Trophoblast cell (in vitro differentiated cells and primary cell): Measurements from ENCODE around the gene ST7.
A peak's percentile ranks its signal among the peaks of the same experiment; 100 is the strongest.

Experiments
- DNase-seq, 2 donors: peaks; one replicate each; pipeline ENCODE4 v3.0.0-alpha.2; 2016
- H2AFZ ChIP-seq: 2 replicates; pipeline ENCODE4 v1.6.1; 2013; ENCODE audit warnings: low read length, moderate library complexity, mild to moderate bottlenecking; ENCODE audit not compliant: insufficient read depth, poor library complexity
- H2AK5ac ChIP-seq: 2 replicates; pipeline ENCODE4 v1.6.1; 2013; ENCODE audit warnings: mild to moderate bottlenecking, low read length
- H2BK120ac ChIP-seq: 2 replicates; pipeline ENCODE4 v1.6.1; 2013; ENCODE audit warnings: low read length, mild to moderate bottlenecking, moderate library complexity; ENCODE audit not compliant: insufficient read depth, poor library complexity
- H2BK12ac ChIP-seq: 2 replicates; pipeline ENCODE4 v1.6.1; 2013; ENCODE audit warnings: mild to moderate bottlenecking, low read length, moderate library complexity
- H2BK5ac ChIP-seq: 2 replicates; pipeline ENCODE4 v1.6.1; 2013; ENCODE audit warnings: low read length, low read depth, moderate library complexity, mild to moderate bottlenecking; ENCODE audit not compliant: poor library complexity
- H3K14ac ChIP-seq: 2 replicates; pipeline ENCODE4 v1.6.1; 2013; ENCODE audit warnings: mild to moderate bottlenecking, low read length
- H3K18ac ChIP-seq: 2 replicates; pipeline ENCODE4 v1.6.1; 2013; ENCODE audit warnings: mild to moderate bottlenecking, low read length
- H3K23ac ChIP-seq: 2 replicates; pipeline ENCODE4 v1.6.1; 2013; ENCODE audit warnings: low read length
- H3K27ac ChIP-seq: 2 replicates; pipeline ENCODE4 v1.5.1; 2013; ENCODE audit warnings: low read depth, mild to moderate bottlenecking, inconsistent platforms, low read length, moderate library complexity
- H3K27me3 ChIP-seq: 2 replicates; pipeline ENCODE4 v1.6.1; 2013; ENCODE audit warnings: inconsistent platforms, mild to moderate bottlenecking, low read length, moderate library complexity; ENCODE audit not compliant: insufficient read depth
- H3K36me3 ChIP-seq, 2 experiments: 1 replicate in 1 of 2; 2 replicates in 1 of 2; pipeline ENCODE4 v1.6.1; 2013; ENCODE audit warnings: low read length in 2 of 2, mild to moderate bottlenecking in 2 of 2, moderate library complexity in 1 of 2; ENCODE audit not compliant: insufficient read depth in 2 of 2, control insufficient read depth in 1 of 2
- H3K4ac ChIP-seq: 2 replicates; pipeline ENCODE4 v1.6.1; 2013; ENCODE audit warnings: low read depth, mild to moderate bottlenecking, low read length, moderate library complexity
- H3K4me1 ChIP-seq, 2 experiments: 1 replicate in 1 of 2; 2 replicates in 1 of 2; pipeline ENCODE4 v1.6.1; 2013; ENCODE audit warnings: low read length in 2 of 2, mild to moderate bottlenecking in 2 of 2, moderate library complexity in 1 of 2; ENCODE audit not compliant: insufficient read depth in 2 of 2, control insufficient read depth in 1 of 2
- H3K4me2 ChIP-seq: 2 replicates; pipeline ENCODE4 v1.6.1; 2013; ENCODE audit warnings: inconsistent platforms, mild to moderate bottlenecking, low read length, moderate library complexity
- H3K4me3 ChIP-seq: 2 replicates; pipeline ENCODE4 v1.5.1; 2013; ENCODE audit warnings: mild to moderate bottlenecking, low read depth, low read length, inconsistent platforms
- H3K79me1 ChIP-seq: one replicate; pipeline ENCODE4 v1.6.1; 2013; ENCODE audit warnings: low read length
- H3K79me2 ChIP-seq: 2 replicates; pipeline ENCODE4 v1.6.1; 2013; ENCODE audit warnings: low read length, mild to moderate bottlenecking; ENCODE audit not compliant: control insufficient read depth, insufficient read depth, poor library complexity
- H3K9ac ChIP-seq: 2 replicates; pipeline ENCODE4 v1.6.1; 2013; ENCODE audit warnings: mild to moderate bottlenecking, low read length
- H3K9me3 ChIP-seq: 2 replicates; pipeline ENCODE4 v1.6.1; 2013; ENCODE audit warnings: low read depth, mild to moderate bottlenecking, control low read depth, inconsistent platforms, low read length; ENCODE audit not compliant: insufficient read depth
- H4K12ac ChIP-seq: 2 replicates; pipeline ENCODE4 v1.6.1; 2013; ENCODE audit warnings: low read depth, mild to moderate bottlenecking, low read length, moderate library complexity
- H4K8ac ChIP-seq: 2 replicates; pipeline ENCODE4 v1.6.1; 2013; ENCODE audit warnings: low read depth, mild to moderate bottlenecking, low read length, moderate library complexity
- H4K91ac ChIP-seq: one replicate; pipeline ENCODE4 v1.6.1; 2013; ENCODE audit warnings: low read depth, mild to moderate bottlenecking, low read length, moderate library complexity
- WGBS: extraction: QIAGEN DNeasy Blood & Tissue Kit; methylation state at CpG from one replicate; pipeline ENCODE4 v1.1.7; 2013; ENCODE audit warnings: missing lambda C conversion rate; ENCODE audit not compliant: insufficient read length, insufficient coverage; ENCODE audit errors: extremely low coverage; 5-methylcytosine and 5-hydroxymethylcytosine counted together

ST7 gene

GRCh38 chr7:116953906-116954838 is 871 bp downstream of the ST7 start:
- peak; percentile 37 to 59 for DNase-seq

GRCh38 chr7:116955340-116955739 is 2.0 kb downstream of the ST7 start:
- Histone ChIP-seq H2AK5ac (no peak overlapping the region), H3K27ac (no peak overlapping the region), H3K36me3 (no peaks in the 10 kb centered on the region), H3K18ac (no peak overlapping the region), H4K91ac (no peak overlapping the region), H2BK120ac (no peak overlapping the region), H4K12ac (no peak overlapping the region), H2BK12ac (no peak overlapping the region), H3K79me1 (peaks cover 14% of the 10 kb centered on the region), H3K14ac (no peak overlapping the region), H3K4ac (no peak overlapping the region), H2BK5ac (no peak overlapping the region), H3K4me2 (no peak overlapping the region), H3K9ac (no peak overlapping the region), H3K4me1 (peaks cover 0 to 2% of the 10 kb centered on the region in 2 experiments), H3K4me3 (no peak overlapping the region), H3K27me3 (no peaks in the 10 kb centered on the region), H3K23ac (no peak overlapping the region), H2AFZ (no peak overlapping the region), H4K8ac (no peak overlapping the region), H3K79me2 (peaks cover 12% of the 10 kb centered on the region), H3K9me3 (no peaks in the 10 kb centered on the region)
- no peak for DNase-seq

More at GRCh38 chr7:116953906-116954838, 871 bp downstream of the ST7 start:
- H3K79me2 ChIP-seq, result peaks cover 12% of the 10 kb centered on the region
- peak overlapping the region; percentile 98 for H2BK120ac ChIP-seq
- peak overlapping the region; percentile 96 for H4K91ac ChIP-seq
- peak overlapping the region; percentile 96 for H2BK5ac ChIP-seq
- H3K27ac ChIP-seq, result peak overlapping the region; percentile 99
- H3K4ac ChIP-seq, result peak overlapping the region; percentile 98
- H3K36me3 ChIP-seq, result no peaks in the 10 kb centered on the region
- no peaks in the 10 kb centered on the region for H3K9me3 ChIP-seq
- H3K4me1 ChIP-seq, result peaks cover 0 to 2% of the 10 kb centered on the region in 2 experiments
- peak overlapping the region; percentile 98 for H4K12ac ChIP-seq
- H3K27me3 ChIP-seq, result no peaks in the 10 kb centered on the region
- H3K18ac ChIP-seq, result peak overlapping the region; percentile 98
- H3K79me1 ChIP-seq, result peaks cover 14% of the 10 kb centered on the region
- H2AFZ ChIP-seq, result peak overlapping the region; percentile 83
- H2BK12ac ChIP-seq, result peak overlapping the region; percentile 38
- no peak overlapping the region for H3K23ac ChIP-seq
- H2AK5ac ChIP-seq, result peak overlapping the region; percentile 92
- peak overlapping the region; percentile 96 for H3K9ac ChIP-seq
- no CpG with 5 or more reads among the region's 63 CpGs for WGBS
- H3K14ac ChIP-seq, result peak overlapping the region; percentile 99
- H3K4me2 ChIP-seq, result peak overlapping the region; percentile 98
- H3K4me3 ChIP-seq, result peak overlapping the region; percentile 83
- peak overlapping the region; percentile 100 for H4K8ac ChIP-seq

- H2AFZ ChIP-seq, result no peak overlapping the region
- H3K4me3 ChIP-seq, result no peak overlapping the region
- H3K36me3 ChIP-seq, result no peaks in the 10 kb centered on the region
- peak; percentile 19 to 65 for DNase-seq
- no peak overlapping the region for H4K8ac ChIP-seq
- no peak overlapping the region for H3K9ac ChIP-seq
- no peak overlapping the region for H3K23ac ChIP-seq
- no peaks in the 10 kb centered on the region for H3K9me3 ChIP-seq
- no peak overlapping the region for H3K4ac ChIP-seq
- no peak overlapping the region for H3K18ac ChIP-seq
- H3K27me3 ChIP-seq, result no peaks in the 10 kb centered on the region
- no peak overlapping the region for H2BK12ac ChIP-seq
- H2BK5ac ChIP-seq, result no peak overlapping the region
- H3K14ac ChIP-seq, result no peak overlapping the region
- no peak overlapping the region for H3K4me2 ChIP-seq
- peaks cover 12% of the 10 kb centered on the region for H3K79me2 ChIP-seq
- no peak overlapping the region for H2AK5ac ChIP-seq
- no peak overlapping the region for H4K91ac ChIP-seq
- peaks cover 14% of the 10 kb centered on the region for H3K79me1 ChIP-seq
- H4K12ac ChIP-seq, result no peak overlapping the region
- H3K4me1 ChIP-seq, result peaks cover 0 to 2% of the 10 kb centered on the region in 2 experiments
- no peak overlapping the region for H3K27ac ChIP-seq
- H2BK120ac ChIP-seq, result no peak overlapping the region
- WGBS, result no CpG with 5 or more reads among the region's 4 CpGs
These were observed 2.6 kb downstream of the ST7 start for GRCh38 chr7:116955801-116956476.

- Histone ChIP-seq H2BK5ac (no peak overlapping the region), H2AK5ac (no peak overlapping the region), H3K9me3 (no peaks in the 10 kb centered on the region), H3K4ac (no peak overlapping the region), H3K4me3 (no peak overlapping the region), H3K14ac (no peak overlapping the region), H3K18ac (no peak overlapping the region), H4K8ac (no peak overlapping the region), H4K12ac (no peak overlapping the region), H3K79me2 (peaks cover 12% of the 10 kb centered on the region), H4K91ac (no peak overlapping the region), H3K36me3 (no peaks in the 10 kb centered on the region), H3K23ac (no peak overlapping the region), H2BK120ac (no peak overlapping the region), H3K4me1 (peaks cover 0 to 2% of the 10 kb centered on the region in 2 experiments), H3K4me2 (no peak overlapping the region), H3K9ac (no peak overlapping the region), H3K79me1 (peaks cover 14% of the 10 kb centered on the region), H3K27me3 (no peaks in the 10 kb centered on the region), H3K27ac (no peak overlapping the region), H2BK12ac (no peak overlapping the region), H2AFZ (no peak overlapping the region)
- DNase-seq, result no peak
- no CpG with 5 or more reads among the region's 2 CpGs for WGBS
These were observed 3.1 kb downstream of the ST7 start for GRCh38 chr7:116956477-116956804.
